NCI-H460 (cell line): ENCODE data around the gene RPS19BP1. TPM values are rescaled to one million over a fixed set of nuclear protein-coding genes. Genes with fewer than 3 reads are reported as not detected.

ENCODE experiments used
- DNase-seq: peaks from one replicate; pipeline ENCODE4 v3.0.0-alpha.2; 2016; ENCODE audit warnings: low read depth; ENCODE audit errors: extremely low read depth
- total RNA-seq: library from RNA; depleted of rRNA; stranded (reverse); fragments of >200 nt; shearing (Covaris generic); gene quantifications from 2 replicates; pipeline ENCODE4 v1.2.3, GENCODE V29; 2014; rRNA removed

Gene RPS19BP1
- total RNA-seq, 1 experiment from 2014 or later = 80.2 TPM

DNA sequence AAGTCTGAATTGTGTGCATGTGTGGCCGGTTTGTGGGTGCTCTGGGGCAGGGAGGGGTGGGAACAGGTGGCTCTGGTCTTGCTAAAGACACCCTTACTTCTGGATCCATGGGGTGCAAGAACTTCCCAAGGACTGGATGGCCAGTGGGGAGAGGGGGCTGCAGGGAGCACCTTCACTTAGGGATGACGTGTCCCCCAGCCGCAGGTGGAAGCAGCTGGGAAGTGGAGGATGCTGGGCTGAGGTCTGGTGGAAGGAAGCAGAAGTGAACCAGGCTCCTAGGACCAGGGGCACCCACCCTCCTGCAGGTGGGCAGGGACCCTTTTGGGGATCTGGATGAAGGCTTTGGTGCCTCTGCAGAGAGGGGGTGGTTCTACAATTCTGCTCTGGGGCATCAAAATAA, 40.4 kb downstream of the RPS19BP1 start:
- DNase-seq = no peak

DNA sequence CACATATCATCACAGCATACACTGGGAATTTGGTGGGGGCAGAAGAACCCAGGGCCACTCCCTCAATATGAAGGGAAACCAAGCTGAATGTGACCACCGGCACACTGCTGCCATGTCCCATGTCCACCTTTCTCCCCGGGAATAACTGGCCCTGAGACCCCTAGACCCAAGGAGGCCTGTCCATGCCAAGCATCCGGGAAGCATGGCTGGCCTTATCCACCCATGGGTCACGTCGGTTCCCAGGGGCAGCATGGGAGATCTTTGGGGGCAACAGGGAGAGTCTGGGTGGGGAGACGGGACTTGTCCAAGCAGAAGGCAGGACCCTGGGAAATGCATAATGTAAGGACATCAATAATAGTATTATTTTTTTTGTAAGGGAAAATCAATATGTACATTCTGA, 40.9 kb downstream of the RPS19BP1 start:
- no peak for DNase-seq

DNA sequence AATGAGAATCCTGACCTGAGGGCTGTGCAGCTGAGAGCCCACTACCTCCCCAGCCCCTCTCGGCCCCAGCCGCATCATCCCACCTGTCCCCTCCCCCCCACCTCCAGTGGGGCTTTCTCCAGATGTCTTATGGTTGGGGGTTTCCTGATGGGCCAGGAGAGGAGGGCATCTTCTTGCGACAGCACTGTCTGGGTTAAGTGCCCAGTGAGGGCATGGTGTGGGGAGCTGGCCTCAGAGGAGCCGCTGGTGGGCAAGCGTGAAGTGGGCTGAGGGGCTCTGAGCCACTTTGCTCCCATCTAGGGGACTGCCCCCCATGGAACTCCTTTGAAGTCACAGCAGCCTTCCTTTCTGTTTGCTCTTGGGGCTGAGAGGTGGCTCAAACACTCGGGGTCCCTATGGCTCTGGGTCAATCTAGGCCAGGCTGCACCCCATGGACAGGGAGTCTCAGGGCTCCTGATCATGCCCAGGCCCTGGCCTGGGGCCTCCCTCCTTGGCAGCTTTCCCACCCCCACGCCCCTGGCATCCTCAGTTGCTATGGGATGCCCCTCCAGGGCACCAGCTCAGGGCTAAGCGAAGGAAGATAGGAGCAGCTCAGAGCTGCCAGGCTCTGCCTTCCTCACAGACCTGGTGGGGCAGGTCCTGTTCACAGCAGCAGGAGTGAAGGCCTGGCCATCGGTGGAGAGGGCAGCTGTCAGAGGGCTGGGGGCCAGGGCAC, 41.4 kb downstream of the RPS19BP1 start:
- DNase-seq = no peak

DNA sequence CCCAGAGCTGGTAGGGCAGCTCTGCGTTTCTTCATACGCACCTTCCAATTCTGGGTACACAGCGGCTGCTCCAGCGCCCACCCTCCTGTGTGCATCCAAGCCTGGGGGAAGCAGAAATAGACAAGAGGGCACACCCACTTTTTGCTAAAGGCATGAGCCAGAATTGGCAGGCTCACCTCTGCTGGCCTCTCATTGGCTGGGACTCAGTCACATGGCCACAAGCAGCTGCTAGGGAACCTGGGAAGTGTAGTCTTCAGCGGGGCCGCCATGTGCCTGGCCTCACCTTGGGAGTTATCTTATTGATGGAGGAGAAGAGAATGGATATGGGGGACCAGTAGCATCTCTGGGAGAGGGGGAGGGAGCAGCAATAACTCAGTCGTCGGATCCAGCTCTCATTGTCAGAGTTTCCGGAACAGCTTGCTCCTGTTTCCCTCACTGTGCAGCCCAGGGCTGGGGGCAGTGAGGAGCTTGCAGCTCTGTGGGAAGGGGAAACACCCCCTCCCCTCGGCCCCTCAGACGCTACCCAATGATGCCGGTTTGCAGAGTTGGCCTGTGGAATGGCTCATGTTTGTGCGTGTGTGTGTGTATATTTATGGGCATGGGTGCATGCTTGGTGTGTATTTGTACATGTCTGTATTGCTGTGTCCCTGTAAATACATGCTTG, 42.3 kb downstream of the RPS19BP1 start:
- peak; percentile 71 for DNase-seq

- no peak for DNase-seq
These were observed 43.2 kb downstream of the RPS19BP1 start for GRCh38 chr22:39489094-39490068.

DNA sequence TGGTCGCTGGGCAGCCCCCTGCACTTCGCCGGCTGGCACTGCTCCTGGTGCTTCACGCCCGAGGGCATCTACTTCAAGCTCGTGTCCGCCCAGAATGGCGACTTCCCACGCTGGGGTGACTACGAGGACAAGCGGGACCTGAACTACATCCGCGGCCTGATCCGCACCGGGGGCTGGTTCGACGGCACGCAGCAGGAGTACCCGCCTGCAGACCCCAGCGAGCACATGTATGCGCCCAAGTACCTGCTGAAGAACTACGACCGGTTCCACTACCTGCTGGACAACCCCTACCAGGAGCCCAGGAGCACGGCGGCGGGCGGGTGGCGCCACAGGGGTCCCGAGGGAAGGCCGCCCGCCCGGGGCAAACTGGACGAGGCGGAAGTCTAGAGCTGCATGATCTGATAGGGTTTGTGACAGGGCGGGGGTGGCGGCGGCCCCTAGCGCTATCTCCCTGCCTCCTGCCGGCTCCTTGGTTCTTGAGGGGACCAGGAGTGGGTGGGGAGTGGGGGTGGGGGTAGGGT, 43.9 kb downstream of the RPS19BP1 start:
- no peak for DNase-seq

DNA sequence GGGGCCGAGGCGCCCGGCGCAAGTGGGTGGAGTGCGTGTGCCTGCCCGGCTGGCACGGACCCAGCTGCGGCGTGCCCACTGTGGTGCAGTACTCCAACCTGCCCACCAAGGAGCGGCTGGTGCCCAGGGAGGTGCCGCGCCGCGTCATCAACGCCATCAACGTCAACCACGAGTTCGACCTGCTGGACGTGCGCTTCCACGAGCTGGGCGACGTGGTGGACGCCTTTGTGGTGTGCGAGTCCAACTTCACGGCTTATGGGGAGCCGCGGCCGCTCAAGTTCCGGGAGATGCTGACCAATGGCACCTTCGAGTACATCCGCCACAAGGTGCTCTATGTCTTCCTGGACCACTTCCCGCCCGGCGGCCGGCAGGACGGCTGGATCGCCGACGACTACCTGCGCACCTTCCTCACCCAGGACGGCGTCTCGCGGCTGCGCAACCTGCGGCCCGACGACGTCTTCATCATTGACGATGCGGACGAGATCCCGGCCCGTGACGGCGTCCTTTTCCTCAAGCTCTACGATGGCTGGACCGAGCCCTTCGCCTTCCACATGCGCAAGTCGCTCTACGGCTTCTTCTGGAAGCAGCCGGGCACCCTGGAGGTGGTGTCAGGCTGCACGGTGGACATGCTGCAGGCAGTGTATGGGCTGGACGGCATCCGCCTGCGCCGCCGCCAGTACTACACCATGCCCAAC, 44.6 kb downstream of the RPS19BP1 start:
- no peak for DNase-seq

- no peak for DNase-seq
These were observed 45.4 kb downstream of the RPS19BP1 start for GRCh38 chr22:39486951-39487825.

DNA sequence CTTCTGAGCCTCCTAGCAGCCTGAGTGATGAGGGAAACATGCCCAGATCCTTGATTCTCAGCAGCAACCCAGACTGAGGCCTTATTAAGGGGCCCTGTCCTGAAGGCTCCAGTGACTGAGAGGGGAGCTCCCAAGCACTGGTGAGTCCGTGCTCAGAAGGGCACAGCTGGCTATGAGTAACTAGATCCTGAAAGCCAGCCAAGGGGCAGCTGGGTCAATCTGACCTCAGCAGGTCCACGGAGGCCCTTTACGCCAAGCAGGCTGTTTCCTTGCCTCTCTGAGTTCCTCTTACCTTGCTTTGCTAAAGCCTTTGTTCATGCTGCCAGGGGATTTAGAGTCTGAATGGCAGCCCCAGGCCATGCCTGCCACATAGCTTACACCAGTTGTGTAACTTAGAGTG, 49.8 kb downstream of the RPS19BP1 start:
- no peak for DNase-seq

GRCh38 chr22:39481595-39481994, 51.0 kb downstream of the RPS19BP1 start:
- no peak for DNase-seq

DNA sequence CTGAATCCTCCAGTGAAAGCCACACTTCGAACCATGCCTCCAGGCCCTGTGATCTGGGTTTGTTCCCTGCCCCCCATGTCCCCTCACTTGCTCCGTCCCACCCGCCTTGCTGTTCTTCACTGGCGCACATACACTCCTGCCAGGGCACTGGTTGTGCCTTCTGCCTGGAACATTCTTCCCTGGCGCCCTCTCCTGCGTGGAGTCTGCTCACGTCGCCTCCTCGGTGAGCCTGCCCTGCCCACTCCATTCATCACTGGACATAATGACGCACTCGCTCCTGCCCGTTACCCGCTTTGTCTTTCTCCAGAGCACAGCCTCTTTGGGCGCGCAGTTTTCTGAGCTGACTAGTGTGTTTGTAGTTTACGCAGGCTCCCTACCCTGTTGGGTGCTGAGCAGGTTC, 51.5 kb downstream of the RPS19BP1 start:
- no peak for DNase-seq

GRCh38 chr22:39480557-39480956, 52.0 kb downstream of the RPS19BP1 start:
- DNase-seq = no peak

DNA sequence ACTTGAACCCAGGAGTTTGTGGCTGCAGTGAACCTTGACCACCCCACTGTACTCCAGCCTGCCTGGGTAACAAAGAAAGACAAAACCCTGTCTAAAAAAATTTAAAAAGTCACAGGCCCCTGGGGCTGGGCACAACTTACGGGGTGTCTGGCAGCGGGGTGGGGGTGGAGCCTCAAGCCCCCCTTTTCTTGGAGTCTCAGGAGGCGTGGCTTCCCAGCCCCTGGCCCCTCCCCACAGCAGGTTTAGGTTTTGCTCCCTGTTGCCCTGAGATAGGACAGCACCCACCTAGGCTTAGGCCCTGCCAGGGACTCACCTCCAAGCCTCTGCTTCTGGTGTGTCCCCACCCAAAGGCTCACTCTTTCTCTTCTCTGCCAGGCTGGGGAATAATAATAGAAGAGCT, 53.3 kb downstream of the RPS19BP1 start:
- no peak for DNase-seq

Other genes starting within 250 kb of the RPS19BP1 start
- gene RPL3, start 213.1 kb downstream of the RPS19BP1 start, total RNA-seq = 1,994 and 2,502 TPM in 2 replicates
- gene SYNGR1, start 182.8 kb downstream of the RPS19BP1 start, total RNA-seq = 3.1 and 7.0 TPM in 2 replicates
- 8.0 and 8.9 TPM in 2 replicates for gene TAB1, start 133.0 kb downstream of the RPS19BP1 start, total RNA-seq
- 0.02 TPM in 1 of 2 replicates, not detected in the other for gene MGAT3, start 75.7 kb downstream of the RPS19BP1 start, total RNA-seq
- 35.4 and 38.5 TPM in 2 replicates for gene MIEF1, start 30.5 kb downstream of the RPS19BP1 start, total RNA-seq
- 816 and 819 TPM in 2 replicates for gene ATF4, start 12.2 kb downstream of the RPS19BP1 start, total RNA-seq
- gene CACNA1I, start 38.0 kb upstream of the RPS19BP1 start, total RNA-seq = 0.05 TPM in 1 of 2 replicates, not detected in the other